Measurements from ENCODE around the gene NUP93. TPM values are rescaled to one million over a fixed set of nuclear protein-coding genes. Genes with fewer than 3 reads are reported as not detected.
"Not testable (repeated sequence)": the region's sequence is repeated elsewhere in the genome, so short reads cannot be mapped to it uniquely, and the experiment has no call there.

The NUP93 gene
- total RNA-seq, 2 donors from 2014 or later: 25.7 to 38.7 TPM

DNA sequence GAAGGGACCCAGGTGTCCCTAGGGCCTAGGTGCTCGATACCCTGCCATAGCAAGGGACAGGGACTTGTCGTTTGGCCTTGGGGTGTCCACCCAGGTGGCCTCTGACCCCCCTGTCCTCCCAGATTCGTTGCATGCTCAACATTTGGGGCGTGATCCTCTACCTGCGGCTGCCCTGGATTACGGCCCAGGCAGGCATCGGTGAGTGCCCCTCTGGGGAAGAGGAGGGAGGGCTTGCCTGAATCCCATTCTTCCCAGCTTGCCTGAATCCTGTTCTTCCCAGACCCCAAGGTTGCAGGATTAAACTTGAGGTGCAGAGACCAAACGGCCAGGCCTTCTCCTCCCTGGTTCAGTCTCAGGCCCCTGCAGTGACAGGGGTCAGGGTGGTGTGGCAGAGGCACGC, 138.2 kb downstream of the NUP93 start:
- peaks cover 0 to 6% of the 10 kb centered on the region in 2 donors for H3K4me1 ChIP-seq (ENCODE audit: control insufficient read depth in 1 of 2, low read depth in 2 of 2)
- H3K27me3 ChIP-seq (replicated peaks; ENCODE audit: insufficient read depth): no peaks in the 10 kb centered on the region
- H3K36me3 ChIP-seq: no peaks in the 10 kb centered on the region
- no peak for ATAC-seq (ENCODE audit: insufficient number of reproducible peaks, low FRiP score, low read depth)
- TF ChIP-seq, protein P1, sequence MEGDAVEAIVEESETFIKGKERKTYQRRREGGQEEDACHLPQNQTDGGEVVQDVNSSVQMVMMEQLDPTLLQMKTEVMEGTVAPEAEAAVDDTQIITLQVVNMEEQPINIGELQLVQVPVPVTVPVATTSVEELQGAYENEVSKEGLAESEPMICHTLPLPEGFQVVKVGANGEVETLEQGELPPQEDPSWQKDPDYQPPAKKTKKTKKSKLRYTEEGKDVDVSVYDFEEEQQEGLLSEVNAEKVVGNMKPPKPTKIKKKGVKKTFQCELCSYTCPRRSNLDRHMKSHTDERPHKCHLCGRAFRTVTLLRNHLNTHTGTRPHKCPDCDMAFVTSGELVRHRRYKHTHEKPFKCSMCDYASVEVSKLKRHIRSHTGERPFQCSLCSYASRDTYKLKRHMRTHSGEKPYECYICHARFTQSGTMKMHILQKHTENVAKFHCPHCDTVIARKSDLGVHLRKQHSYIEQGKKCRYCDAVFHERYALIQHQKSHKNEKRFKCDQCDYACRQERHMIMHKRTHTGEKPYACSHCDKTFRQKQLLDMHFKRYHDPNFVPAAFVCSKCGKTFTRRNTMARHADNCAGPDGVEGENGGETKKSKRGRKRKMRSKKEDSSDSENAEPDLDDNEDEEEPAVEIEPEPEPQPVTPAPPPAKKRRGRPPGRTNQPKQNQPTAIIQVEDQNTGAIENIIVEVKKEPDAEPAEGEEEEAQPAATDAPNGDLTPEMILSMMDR (IDR thresholded peaks at IDR 0.05): no peak
- H3K4me3 ChIP-seq: no peak overlapping the region
- no peak for DNase-seq (ENCODE audit: low spot score)
- H3K27ac ChIP-seq: no peak overlapping the region
- no peaks in the 10 kb centered on the region for H3K9me3 ChIP-seq

DNA sequence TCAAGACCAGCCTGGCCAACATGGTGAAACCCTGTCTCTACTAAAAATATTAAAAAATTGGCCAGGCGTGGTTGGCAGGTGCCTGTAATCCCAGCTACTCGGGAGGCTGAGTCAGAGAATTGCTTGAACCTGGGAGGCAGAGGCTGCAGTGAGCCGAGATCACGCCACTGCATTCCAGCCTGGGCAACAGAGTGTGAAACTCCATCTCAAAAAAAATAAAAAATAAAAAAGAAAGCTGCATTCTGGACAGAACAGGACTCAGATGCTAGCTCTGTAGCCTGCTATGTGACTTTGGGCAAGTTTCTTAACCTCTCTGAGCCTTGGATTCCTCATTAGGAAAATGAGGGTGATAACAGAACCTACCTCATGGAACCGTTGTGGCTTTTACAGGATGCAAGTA, 138.8 kb downstream of the NUP93 start:
- not testable (repeated sequence) for H3K4me3 ChIP-seq; H3K27ac ChIP-seq; H3K36me3 ChIP-seq; DNase-seq (ENCODE audit: low spot score); ATAC-seq (ENCODE audit: insufficient number of reproducible peaks, low FRiP score, low read depth); H3K4me1 ChIP-seq (ENCODE audit: control insufficient read depth in 1 of 2, low read depth in 2 of 2); H3K9me3 ChIP-seq; H3K27me3 ChIP-seq (replicated peaks; ENCODE audit: insufficient read depth)

DNA sequence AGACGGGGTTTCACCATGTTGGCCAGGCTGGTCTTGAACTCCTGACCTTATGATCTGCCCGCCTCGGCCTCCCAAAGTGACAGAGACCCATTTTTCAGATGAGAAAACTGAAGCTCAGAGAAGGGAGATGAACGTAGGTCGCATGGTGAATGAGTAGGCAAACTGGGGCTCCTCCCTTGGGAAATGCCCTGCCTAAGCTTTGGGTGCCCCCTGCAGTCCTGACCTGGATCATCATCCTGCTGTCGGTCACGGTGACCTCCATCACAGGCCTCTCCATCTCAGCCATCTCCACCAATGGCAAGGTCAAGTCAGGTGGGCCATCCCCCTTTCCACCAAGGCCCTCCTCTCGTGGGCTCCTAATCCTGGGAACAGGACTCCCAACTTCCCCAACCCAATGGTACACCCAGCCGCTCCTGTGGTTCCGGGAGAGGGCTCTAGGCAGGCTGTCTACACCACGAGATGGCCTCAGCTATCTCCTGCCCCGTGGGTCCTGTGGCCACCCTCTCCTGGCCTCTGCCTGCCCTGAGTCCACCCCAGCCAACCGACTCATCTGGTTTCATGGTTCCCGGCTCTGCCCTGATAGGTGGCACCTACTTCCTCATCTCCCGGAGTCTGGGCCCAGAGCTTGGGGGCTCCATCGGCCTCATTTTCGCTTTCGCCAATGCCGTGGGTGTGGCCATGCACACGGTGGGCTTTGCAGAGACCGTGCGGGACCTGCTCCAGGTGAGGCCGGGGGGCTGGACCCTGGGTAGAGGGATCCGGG, 139.8 kb downstream of the NUP93 start:
- no peak overlapping the region for H3K27ac ChIP-seq
- DNase-seq (ENCODE audit: low spot score) (no peak), ATAC-seq (ENCODE audit: insufficient number of reproducible peaks, low FRiP score, low read depth) (no peak)
- peaks cover 0 to 6% of the 10 kb centered on the region in 2 donors for H3K4me1 ChIP-seq (ENCODE audit: control insufficient read depth in 1 of 2, low read depth in 2 of 2)
- TF ChIP-seq, protein P1 (IDR thresholded peaks at IDR 0.05): no peak
- H3K4me3 ChIP-seq: no peak overlapping the region
- no peaks in the 10 kb centered on the region for H3K27me3 ChIP-seq (replicated peaks; ENCODE audit: insufficient read depth)
- no peaks in the 10 kb centered on the region for H3K36me3 ChIP-seq
- no peaks in the 10 kb centered on the region for H3K9me3 ChIP-seq

DNA sequence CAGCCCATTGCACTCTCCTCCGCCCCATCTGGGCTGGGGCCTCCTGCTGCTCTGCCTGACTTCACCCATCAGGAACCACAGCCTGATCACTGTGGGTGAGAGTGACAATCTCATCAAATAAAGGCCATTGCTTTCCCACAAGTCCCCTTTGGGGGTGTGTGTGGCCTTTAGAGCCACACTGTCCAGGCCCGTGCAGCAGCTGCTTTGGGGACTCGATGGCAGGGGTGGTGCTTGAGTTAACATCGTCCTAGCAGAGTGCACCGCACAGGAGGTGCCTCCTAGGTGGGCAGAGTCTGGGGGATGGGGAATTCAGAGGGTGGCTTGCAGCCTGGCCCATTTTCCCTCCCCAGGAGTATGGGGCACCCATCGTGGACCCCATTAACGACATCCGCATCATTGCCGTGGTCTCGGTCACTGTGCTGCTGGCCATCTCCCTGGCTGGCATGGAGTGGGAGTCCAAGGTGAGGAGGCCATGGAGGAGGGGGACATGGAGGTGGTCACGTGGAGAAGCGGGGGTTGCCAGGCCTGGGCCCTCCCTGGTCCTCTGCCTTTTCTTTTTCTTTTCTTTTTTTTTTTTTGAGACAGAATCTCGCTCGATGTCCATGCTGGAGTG, 140.5 kb downstream of the NUP93 start:
- TF ChIP-seq, protein P1 (IDR thresholded peaks at IDR 0.05): no peak
- no peak for ATAC-seq (ENCODE audit: insufficient number of reproducible peaks, low FRiP score, low read depth)

DNA sequence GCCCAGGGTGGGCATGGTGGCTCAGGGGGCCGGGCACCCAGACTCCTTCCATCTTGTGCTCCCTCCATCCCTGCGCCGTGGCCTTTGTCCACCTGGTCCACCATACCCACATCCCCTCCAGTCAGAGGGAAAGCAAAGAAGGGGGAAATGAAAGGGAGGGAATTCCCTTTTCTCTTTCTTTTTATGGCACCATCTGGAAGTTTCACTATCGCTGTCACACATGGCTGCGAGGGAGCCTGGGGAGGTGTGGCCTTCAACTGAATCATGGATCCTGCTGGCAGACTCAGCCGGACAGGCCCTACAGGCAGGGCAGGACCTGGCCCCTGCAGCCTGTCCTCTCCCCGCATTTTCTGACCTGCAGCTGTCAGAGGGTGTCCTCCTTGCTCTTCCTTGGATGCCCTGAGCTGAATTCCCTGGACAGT, 141.3 kb downstream of the NUP93 start:
- H3K4me1 ChIP-seq (ENCODE audit: control insufficient read depth in 1 of 2, low read depth in 2 of 2): peaks cover 0 to 6% of the 10 kb centered on the region in 2 donors
- no peak overlapping the region for H3K27ac ChIP-seq
- no peaks in the 10 kb centered on the region for H3K9me3 ChIP-seq
- no peaks in the 10 kb centered on the region for H3K27me3 ChIP-seq (replicated peaks; ENCODE audit: insufficient read depth)
- no peak overlapping the region for H3K4me3 ChIP-seq
- H3K36me3 ChIP-seq: no peaks in the 10 kb centered on the region
- TF ChIP-seq, protein P1 (IDR thresholded peaks at IDR 0.05): no peak
- no peak for DNase-seq (ENCODE audit: low spot score)
- no peak for ATAC-seq (ENCODE audit: insufficient number of reproducible peaks, low FRiP score, low read depth)

More for the DNA sequence above, 140.5 kb downstream of the NUP93 start:
- Histone ChIP-seq H3K4me3 (no peak overlapping the region), H3K9me3 (no peaks in the 10 kb centered on the region), H3K4me1 (ENCODE audit: control insufficient read depth in 1 of 2, low read depth in 2 of 2) (peaks cover 0 to 6% of the 10 kb centered on the region in 2 donors), H3K27ac (no peak overlapping the region), H3K27me3 (replicated peaks; ENCODE audit: insufficient read depth) (no peaks in the 10 kb centered on the region), H3K36me3 (no peaks in the 10 kb centered on the region)
- no peak for DNase-seq (ENCODE audit: low spot score)
